Psoas muscle (tissue), 8 donors: ENCODE results near the gene ST6GAL1. TPM values are rescaled to one million over a fixed set of nuclear protein-coding genes. Genes with fewer than 3 reads are reported as not detected.
"Not testable (repeated sequence)": the region's sequence is repeated elsewhere in the genome, so short reads cannot be mapped to it uniquely, and the experiment has no call there.

ENCODE experiments used
- ATAC-seq, 4 donors: fragments of 200-7000 bp; cut with Tn5 transposase; one replicate each; pipeline ENCODE4 v1.9.1; 2020; ENCODE audit warnings: moderate library complexity in 3 of 4, mild to moderate bottlenecking in 2 of 4
- DNase-seq, 2 donors: peaks; one replicate each; pipeline ENCODE4 v3.0.0-alpha.2; 2020
- H3K27ac ChIP-seq: fragments of 200-600 bp; one replicate; pipeline ENCODE4 v1.8.0; 2022
- H3K27me3 ChIP-seq, 3 donors: fragments of 200-600 bp in 1 of 3; one replicate each; pipeline versions ENCODE4 v1.6.1 to v1.8.0; 2013 to 2022; ENCODE audit warnings: low read length in 2 of 3, mild to moderate bottlenecking in 2 of 3, moderate library complexity in 1 of 3; ENCODE audit not compliant: insufficient read depth in 3 of 3
- H3K36me3 ChIP-seq, 2 donors: fragments of 200-600 bp in 1 of 2; one replicate each; pipeline versions ENCODE4 v1.6.1 to v1.8.0; 2013 to 2022; ENCODE audit warnings: low read depth in 1 of 2, mild to moderate bottlenecking in 1 of 2, moderate library complexity in 1 of 2; ENCODE audit not compliant: insufficient read depth in 1 of 2
- H3K4me1 ChIP-seq: fragments of 200-600 bp; one replicate; pipeline ENCODE4 v1.8.0; 2022
- H3K4me3 ChIP-seq: fragments of 200-600 bp; one replicate; pipeline ENCODE4 v1.8.0; 2022; ENCODE audit warnings: mild to moderate bottlenecking
- H3K9me3 ChIP-seq: fragments of 200-600 bp; one replicate; pipeline ENCODE4 v1.8.0; 2022
- WGBS, 3 donors: extraction: QIAGEN DNeasy Blood & Tissue Kit; methylation state at CpG; one replicate each; pipeline versions ENCODE4 v1.1.6 to v1.1.7; 2013; 5-methylcytosine and 5-hydroxymethylcytosine counted together
- intact Hi-C, 2 donors: fragments of 100-400 bp; cut with DNase I; formaldehyde crosslinking; loops; one replicate each; pipeline versions ENCODE4 v1.11.0 to v1.14.2; 2022
- polyA plus RNA-seq, 3 donors: library from polyadenylated mRNA; stranded (reverse); fragments of 200-250 nt; gene quantifications; one replicate each; pipeline ENCODE4 v1.2.3, GENCODE V29; 2013
- total RNA-seq, 4 donors: library from RNA; stranded (reverse); fragmentation: NEBNext Ultra II Directional in 2 of 4; extraction: Animal tissue kit (Norgen Biotek cat#: 25700) in 2 of 4; gene quantifications; one replicate each; pipeline versions ENCODE4 v1.2.1 to v1.2.4, GENCODE V29; 2021 to 2023
- TF ChIP-seq, protein P1 (sequence below): fragments of 200-600 bp; IDR thresholded peaks from one replicate; pipeline ENCODE4 v1.8.0; 2022; ENCODE audit warnings: antibody characterized with exemption
- donor health status: healthy with polysubstance abuse.
- donor health status: DM: no; HTN: no; CAD: no; lungs with moderate emphysema.
- donor health status: Bipolar disorder and iron deficiency.
- donor health status: healthy.
- donor health status: DM: yes; HTN: yes; CAD: no.
- donor health status: DM: no; HTN: no; CAD: no.
- donor health status: DM: no; HTN: no; CAD: no.
- donor health status: DM: yes; HTN: yes; CAD: no.

Gene ST6GAL1
- total and polyA plus RNA-seq, 7 donors, result 4.2 to 25.0 (median 15.3) TPM

GRCh38 chr3:186989429-186989828, 59.1 kb downstream of the ST6GAL1 start:
- ATAC-seq (no peak), DNase-seq (no peak)
- H3K9me3 ChIP-seq, result no peaks in the 10 kb centered on the region
- WGBS, 3 donors, result 71 to 91% (median 82%) methylated on average over 1 of the region's 1 CpG
- H3K4me3 ChIP-seq, result no peak overlapping the region
- peaks cover 34% of the 10 kb centered on the region for H3K4me1 ChIP-seq
- TF ChIP-seq, protein P1, sequence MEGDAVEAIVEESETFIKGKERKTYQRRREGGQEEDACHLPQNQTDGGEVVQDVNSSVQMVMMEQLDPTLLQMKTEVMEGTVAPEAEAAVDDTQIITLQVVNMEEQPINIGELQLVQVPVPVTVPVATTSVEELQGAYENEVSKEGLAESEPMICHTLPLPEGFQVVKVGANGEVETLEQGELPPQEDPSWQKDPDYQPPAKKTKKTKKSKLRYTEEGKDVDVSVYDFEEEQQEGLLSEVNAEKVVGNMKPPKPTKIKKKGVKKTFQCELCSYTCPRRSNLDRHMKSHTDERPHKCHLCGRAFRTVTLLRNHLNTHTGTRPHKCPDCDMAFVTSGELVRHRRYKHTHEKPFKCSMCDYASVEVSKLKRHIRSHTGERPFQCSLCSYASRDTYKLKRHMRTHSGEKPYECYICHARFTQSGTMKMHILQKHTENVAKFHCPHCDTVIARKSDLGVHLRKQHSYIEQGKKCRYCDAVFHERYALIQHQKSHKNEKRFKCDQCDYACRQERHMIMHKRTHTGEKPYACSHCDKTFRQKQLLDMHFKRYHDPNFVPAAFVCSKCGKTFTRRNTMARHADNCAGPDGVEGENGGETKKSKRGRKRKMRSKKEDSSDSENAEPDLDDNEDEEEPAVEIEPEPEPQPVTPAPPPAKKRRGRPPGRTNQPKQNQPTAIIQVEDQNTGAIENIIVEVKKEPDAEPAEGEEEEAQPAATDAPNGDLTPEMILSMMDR, result no peak
- no peak overlapping the region for H3K27ac ChIP-seq
- no peaks in the 10 kb centered on the region for H3K27me3 ChIP-seq
- H3K36me3 ChIP-seq, result no peaks in the 10 kb centered on the region
- intact Hi-C loops, result no loop called here

- Histone ChIP-seq H3K4me1 (peaks cover 30% of the 10 kb centered on the region), H3K27ac (no peak overlapping the region), H3K36me3 (no peaks in the 10 kb centered on the region), H3K27me3 (no peaks in the 10 kb centered on the region), H3K9me3 (no peaks in the 10 kb centered on the region), H3K4me3 (no peak overlapping the region)
- DNase-seq, result no peak
- TF ChIP-seq, protein P1, result no peak
- intact Hi-C loops, result no loop called here
- 94 to 97% (median 96%) methylated on average over 3 of the region's 3 CpGs for WGBS, 3 donors
- ATAC-seq, result peak in 3 of 4 donors; percentile 50 to 71 (median 51)
Observed at GRCh38 chr3:186990277-186990676, 60.0 kb downstream of the ST6GAL1 start.

DNA sequence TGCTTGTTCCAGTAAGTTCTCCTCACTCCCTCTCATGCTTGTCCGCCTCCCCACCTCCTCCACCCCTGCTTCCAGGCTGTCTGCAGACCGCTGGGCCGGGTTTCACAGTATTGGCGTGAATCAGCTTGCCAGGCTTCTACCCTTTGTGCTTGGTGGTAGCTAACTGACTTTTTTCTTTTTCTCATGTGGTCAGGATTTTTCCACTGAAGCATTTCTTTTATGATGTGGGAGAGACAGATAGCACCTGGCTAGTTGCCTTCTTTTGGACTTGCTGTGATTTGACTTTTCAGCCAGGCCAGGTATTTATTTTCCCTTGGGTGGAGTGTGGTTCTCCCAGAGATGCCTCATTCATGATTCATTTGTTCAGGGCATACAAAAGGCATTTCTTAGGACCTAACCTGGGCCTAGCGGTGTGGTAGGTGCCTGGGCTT, 60.6 kb downstream of the ST6GAL1 start:
- H3K27ac ChIP-seq, result peak overlapping the region; percentile 23
- intact Hi-C loops, result no loop called here
- WGBS, 3 donors, result 87 to 94% (median 88%) methylated on average over 5 of the region's 5 CpGs

GRCh38 chr3:186991470-186991869, 61.1 kb downstream of the ST6GAL1 start:
- intact Hi-C loops, result no loop called here
- DNase-seq (no peak), ATAC-seq (no peak)
- H3K36me3 ChIP-seq, result no peaks in the 10 kb centered on the region
- H3K27me3 ChIP-seq, result no peaks in the 10 kb centered on the region
- TF ChIP-seq, protein P1, result no peak
- H3K4me3 ChIP-seq, result no peak overlapping the region
- no peaks in the 10 kb centered on the region for H3K9me3 ChIP-seq
- H3K27ac ChIP-seq, result peak overlapping the region; percentile 23
- peaks cover 19% of the 10 kb centered on the region for H3K4me1 ChIP-seq
- 97 to 99% (median 98%) methylated on average over 4 of the region's 4 CpGs for WGBS, 3 donors

More for the DNA sequence above, 60.6 kb downstream of the ST6GAL1 start:
- Histone ChIP-seq H3K4me1 (peaks cover 24% of the 10 kb centered on the region), H3K9me3 (no peaks in the 10 kb centered on the region), H3K4me3 (no peak overlapping the region), H3K27me3 (no peaks in the 10 kb centered on the region), H3K36me3 (no peaks in the 10 kb centered on the region)
- ATAC-seq (peak in 3 of 4 donors; percentile 36 to 56 (median 44)), DNase-seq (no peak)
- TF ChIP-seq, protein P1, result no peak

- Histone ChIP-seq H3K4me1 (peaks cover 13% of the 10 kb centered on the region), H3K27ac (peak overlapping the region; percentile 4)
- H3K27me3 ChIP-seq, H3K4me3 ChIP-seq, ATAC-seq, DNase-seq, H3K9me3 ChIP-seq, H3K36me3 ChIP-seq, intact Hi-C loops: not testable (repeated sequence)
- WGBS, 3 donors, result 94 to 100% (median 97%) methylated on average over 1 of the region's 1 CpG
Observed at GRCh38 chr3:186992096-186992495, 61.8 kb downstream of the ST6GAL1 start.
